Adipocyte (in vitro differentiated cells): ENCODE results near the gene PANK4.

Experiments used
- DNase-seq: peaks from one replicate; pipeline ENCODE4 v3.0.0-alpha.2; 2015; ENCODE audit warnings: low read depth
- H3K27me3 ChIP-seq: replicated peaks from 2 replicates; pipeline ENCODE4 v1.7.0; 2013; ENCODE audit warnings: mild to moderate bottlenecking, low read length, moderate library complexity; ENCODE audit not compliant: control insufficient read depth, insufficient read depth
- H3K36me3 ChIP-seq: 2 replicates; pipeline ENCODE4 v1.7.0; 2013; ENCODE audit warnings: low read length, mild to moderate bottlenecking, moderate library complexity; ENCODE audit not compliant: control insufficient read depth, insufficient read depth, severe bottlenecking
- H3K4me1 ChIP-seq: 2 replicates; pipeline ENCODE4 v1.7.0; 2013; ENCODE audit warnings: mild to moderate bottlenecking, low read length, moderate library complexity; ENCODE audit not compliant: control insufficient read depth, insufficient read depth
- H3K4me3 ChIP-seq: 2 replicates; pipeline ENCODE4 v1.7.0; 2013; ENCODE audit warnings: mild to moderate bottlenecking, low read length, moderate library complexity
- H3K9ac ChIP-seq: 2 replicates; pipeline ENCODE4 v1.7.0; 2013; ENCODE audit warnings: mild to moderate bottlenecking, low read length, moderate library complexity
- H3K9me3 ChIP-seq: 2 replicates; pipeline ENCODE4 v1.7.0; 2013; ENCODE audit warnings: mild to moderate bottlenecking, low read length, moderate library complexity; ENCODE audit not compliant: control insufficient read depth

PANK4 gene

GRCh38 chr1:2564815-2565374 lies 38.5 kb upstream of the PANK4 start:
- Histone ChIP-seq H3K9me3 (no peaks in the 10 kb centered on the region), H3K36me3 (no peaks in the 10 kb centered on the region), H3K4me3 (no peak overlapping the region), H3K27me3 (peaks cover 11% of the 10 kb centered on the region), H3K9ac (no peak overlapping the region), H3K4me1 (no peaks in the 10 kb centered on the region)
- no peak for DNase-seq

DNA sequence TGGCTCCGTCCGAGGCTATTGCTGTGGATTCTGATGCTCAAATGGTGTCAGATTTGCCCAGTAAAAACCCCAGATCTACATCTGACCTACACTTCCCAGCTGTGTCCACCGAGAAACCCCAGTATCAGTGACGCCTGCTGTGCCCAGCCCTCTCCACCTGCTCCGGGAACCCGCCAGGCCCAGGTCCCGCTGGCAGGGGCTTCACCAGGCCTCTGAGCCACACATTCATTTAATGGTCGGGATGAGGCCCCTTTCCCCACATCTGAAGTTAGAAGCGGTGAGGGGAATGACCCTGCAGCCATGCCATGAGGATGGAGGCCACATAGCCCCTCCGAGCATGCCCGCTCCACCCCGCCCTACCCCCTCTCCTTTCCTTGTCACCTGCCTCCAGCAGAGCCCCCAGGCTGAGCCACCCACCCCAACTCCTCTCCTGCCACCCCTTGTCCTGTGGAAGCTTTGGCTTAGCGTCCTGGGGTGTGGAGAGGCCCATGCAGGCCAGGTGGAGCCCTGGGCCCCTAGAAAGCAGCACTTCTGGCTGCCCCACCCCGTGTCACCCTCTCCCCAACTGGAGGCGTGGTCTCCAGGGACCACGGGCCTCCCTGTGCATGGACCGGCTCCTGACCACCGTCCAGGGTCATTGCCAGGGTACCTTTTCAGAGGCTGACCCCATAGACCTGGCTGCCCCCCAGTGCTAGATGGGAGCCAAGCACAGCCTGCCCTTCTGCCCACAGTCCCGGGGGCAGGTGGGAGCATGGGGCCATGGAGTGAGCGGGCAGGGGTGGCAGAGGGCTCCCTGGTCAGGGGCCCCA lies 37.8 kb upstream of the PANK4 start:
- Histone ChIP-seq H3K9me3 (no peaks in the 10 kb centered on the region), H3K4me1 (no peaks in the 10 kb centered on the region), H3K36me3 (no peaks in the 10 kb centered on the region), H3K4me3 (no peak overlapping the region), H3K9ac (no peak overlapping the region), H3K27me3 (peaks cover 11% of the 10 kb centered on the region)
- no peak for DNase-seq

GRCh38 chr1:2563205-2563604 lies 36.8 kb upstream of the PANK4 start:
- no peaks in the 10 kb centered on the region for H3K36me3 ChIP-seq
- H3K4me3 ChIP-seq, result no peak overlapping the region
- H3K9me3 ChIP-seq, result no peaks in the 10 kb centered on the region
- no peak overlapping the region for H3K9ac ChIP-seq
- peaks cover 11% of the 10 kb centered on the region for H3K27me3 ChIP-seq
- no peaks in the 10 kb centered on the region for H3K4me1 ChIP-seq
- DNase-seq, result no peak

GRCh38 chr1:2561898-2562895 lies 35.8 kb upstream of the PANK4 start:
- Histone ChIP-seq H3K4me1 (no peaks in the 10 kb centered on the region), H3K36me3 (no peaks in the 10 kb centered on the region), H3K27me3 (peaks cover 6% of the 10 kb centered on the region), H3K9ac (no peak overlapping the region), H3K4me3 (no peak overlapping the region), H3K9me3 (no peaks in the 10 kb centered on the region)
- DNase-seq, result no peak

DNA sequence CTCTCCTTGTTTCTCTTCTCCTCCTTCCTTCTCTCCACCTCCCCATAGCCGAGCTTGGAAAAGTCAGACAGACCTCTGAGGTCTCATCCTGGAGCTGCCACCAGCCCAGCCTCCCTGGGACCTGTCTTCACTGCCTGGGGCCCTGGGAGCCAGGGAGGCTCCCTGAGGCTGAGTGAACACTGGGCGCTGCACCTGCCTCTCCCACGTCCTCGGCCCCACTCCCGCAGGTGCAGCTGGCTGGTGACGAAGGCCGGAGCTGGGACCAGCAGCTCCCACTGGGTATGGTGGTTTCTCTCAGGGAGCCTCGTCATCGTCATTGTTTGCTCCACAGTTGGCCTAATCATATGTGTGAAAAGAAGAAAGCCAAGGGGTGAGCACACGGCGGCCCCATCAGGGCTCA lies 35.0 kb upstream of the PANK4 start:
- H3K9me3 ChIP-seq, result no peaks in the 10 kb centered on the region
- no peak for DNase-seq
- H3K9ac ChIP-seq, result no peak overlapping the region
- no peaks in the 10 kb centered on the region for H3K36me3 ChIP-seq
- H3K4me3 ChIP-seq, result no peak overlapping the region
- H3K27me3 ChIP-seq, result peaks cover 4% of the 10 kb centered on the region
- H3K4me1 ChIP-seq, result no peaks in the 10 kb centered on the region

DNA sequence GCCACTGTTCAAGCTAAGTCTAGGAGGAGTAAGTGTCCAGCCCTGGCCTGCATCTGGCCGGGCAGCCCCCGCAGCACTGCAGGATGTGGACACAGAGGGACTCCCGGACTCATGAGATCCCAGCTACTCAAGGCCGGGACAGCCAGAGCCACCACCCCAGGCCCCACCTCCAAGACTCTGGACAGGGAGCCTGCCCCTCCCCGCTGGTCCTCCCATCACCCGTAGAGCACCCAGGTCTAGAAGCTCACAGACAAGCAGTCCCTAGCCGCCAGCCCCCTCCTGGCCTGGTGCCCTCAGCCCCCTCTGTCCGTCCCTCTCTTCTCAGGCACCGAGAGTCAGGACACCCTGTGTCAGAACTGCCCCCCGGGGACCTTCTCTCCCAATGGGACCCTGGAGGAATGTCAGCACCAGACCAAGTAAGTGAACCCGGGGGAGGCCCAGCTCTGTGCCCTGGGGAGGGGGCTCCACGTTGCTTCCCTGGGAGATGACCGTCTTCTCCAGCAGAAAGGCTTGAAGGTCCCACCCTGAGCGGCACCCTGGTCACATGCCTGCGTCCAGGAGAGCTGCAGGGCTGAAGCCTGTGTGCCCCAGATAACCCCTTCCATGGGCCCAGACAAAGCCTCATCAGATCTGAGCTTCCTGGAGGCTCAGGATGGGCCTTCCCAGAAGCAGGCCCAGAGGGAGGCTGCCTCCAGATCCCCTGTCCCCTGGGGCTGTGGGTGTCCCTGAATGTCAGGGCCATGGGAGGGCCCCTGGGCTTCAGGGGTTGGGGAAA lies 34.1 kb upstream of the PANK4 start:
- Histone ChIP-seq H3K27me3 (peaks cover 4% of the 10 kb centered on the region), H3K4me3 (no peak overlapping the region), H3K36me3 (no peaks in the 10 kb centered on the region), H3K4me1 (peaks cover 7% of the 10 kb centered on the region), H3K9me3 (no peaks in the 10 kb centered on the region), H3K9ac (no peak overlapping the region)
- DNase-seq, result no peak

- H3K27me3 ChIP-seq, result no peaks in the 10 kb centered on the region
- no peak for DNase-seq
- H3K9me3 ChIP-seq, result no peaks in the 10 kb centered on the region
- peaks cover 8% of the 10 kb centered on the region for H3K4me1 ChIP-seq
- H3K4me3 ChIP-seq, result no peak overlapping the region
- H3K9ac ChIP-seq, result no peak overlapping the region
- H3K36me3 ChIP-seq, result no peaks in the 10 kb centered on the region
These were observed 33.3 kb upstream of the PANK4 start for GRCh38 chr1:2559509-2560298.

GRCh38 chr1:2558861-2559260 lies 32.5 kb upstream of the PANK4 start:
- no peak overlapping the region for H3K4me3 ChIP-seq
- DNase-seq, result no peak
- no peaks in the 10 kb centered on the region for H3K36me3 ChIP-seq
- H3K27me3 ChIP-seq, result no peaks in the 10 kb centered on the region
- no peak overlapping the region for H3K9ac ChIP-seq
- H3K9me3 ChIP-seq, result no peaks in the 10 kb centered on the region
- peaks cover 8% of the 10 kb centered on the region for H3K4me1 ChIP-seq

DNA sequence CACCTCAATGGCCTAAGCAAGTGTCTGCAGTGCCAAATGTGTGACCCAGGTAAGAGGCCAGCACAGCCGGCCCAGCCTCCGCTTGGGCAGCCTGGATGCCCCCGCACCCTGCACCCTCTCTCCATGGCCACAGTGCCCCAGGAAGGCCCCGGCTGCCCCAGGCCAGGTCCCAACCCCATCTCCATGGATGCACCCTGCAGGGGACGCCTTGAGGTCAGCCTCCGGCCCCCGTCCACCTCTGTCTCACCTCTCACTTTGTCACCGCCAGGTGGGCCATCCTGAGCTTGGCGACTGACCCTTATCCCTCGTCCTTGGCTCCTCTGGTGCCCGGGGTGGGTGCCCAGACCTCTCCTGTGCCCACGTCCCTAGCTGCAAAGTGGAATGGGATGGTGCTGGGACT lies 32.0 kb upstream of the PANK4 start:
- no peak for DNase-seq
- Histone ChIP-seq H3K36me3 (no peaks in the 10 kb centered on the region), H3K9ac (no peak overlapping the region), H3K4me1 (peaks cover 8% of the 10 kb centered on the region), H3K9me3 (no peaks in the 10 kb centered on the region), H3K27me3 (no peaks in the 10 kb centered on the region), H3K4me3 (no peak overlapping the region)
